NCI-H146 treated with DMSO at 0.1 percent for 48 hours (cell line): ENCODE data around the gene HMG20A.

Source experiments
- DNase-seq: peaks from one replicate; lab custom pipeline; 2025; ENCODE audit not compliant: unreplicated experiment; lab: John Stamatoyannopoulos, UW

The HMG20A gene

DNA sequence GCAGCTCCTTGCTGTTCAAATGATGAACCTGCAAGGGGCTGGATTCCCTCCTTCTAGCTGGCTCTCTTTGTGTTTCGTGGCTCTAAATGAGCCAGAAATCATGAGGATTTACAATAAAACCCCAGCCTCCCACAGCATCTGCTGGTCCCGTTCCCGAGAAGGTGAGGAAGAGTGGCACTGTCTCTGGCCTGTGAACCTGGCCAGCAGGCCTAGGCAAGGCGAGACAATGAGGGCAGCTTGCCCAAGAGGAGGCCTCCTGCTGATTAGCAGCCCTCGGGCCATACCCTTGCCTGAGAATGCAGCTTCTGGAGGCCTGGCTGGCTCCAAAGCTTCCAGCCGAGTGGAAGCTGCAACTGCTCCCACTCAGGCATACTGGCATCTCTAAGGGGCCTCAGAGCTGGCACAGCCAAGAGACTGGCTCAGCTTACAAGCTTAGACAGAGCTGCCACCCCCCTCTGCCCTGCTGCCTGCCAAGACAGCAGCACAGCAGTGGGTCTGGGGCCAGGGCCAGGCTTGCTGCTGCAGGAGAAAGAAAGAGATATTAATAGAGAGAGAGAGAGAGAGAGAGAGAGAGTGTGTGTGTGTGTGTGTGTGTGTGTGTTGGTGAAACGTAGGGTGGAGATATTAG, 76.5 kb downstream of the HMG20A start:
- DNase-seq, result peak; percentile 48

- DNase-seq, result no peak
Measured at GRCh38 chr15:77497942-77498361, 77.3 kb downstream of the HMG20A start.

DNA sequence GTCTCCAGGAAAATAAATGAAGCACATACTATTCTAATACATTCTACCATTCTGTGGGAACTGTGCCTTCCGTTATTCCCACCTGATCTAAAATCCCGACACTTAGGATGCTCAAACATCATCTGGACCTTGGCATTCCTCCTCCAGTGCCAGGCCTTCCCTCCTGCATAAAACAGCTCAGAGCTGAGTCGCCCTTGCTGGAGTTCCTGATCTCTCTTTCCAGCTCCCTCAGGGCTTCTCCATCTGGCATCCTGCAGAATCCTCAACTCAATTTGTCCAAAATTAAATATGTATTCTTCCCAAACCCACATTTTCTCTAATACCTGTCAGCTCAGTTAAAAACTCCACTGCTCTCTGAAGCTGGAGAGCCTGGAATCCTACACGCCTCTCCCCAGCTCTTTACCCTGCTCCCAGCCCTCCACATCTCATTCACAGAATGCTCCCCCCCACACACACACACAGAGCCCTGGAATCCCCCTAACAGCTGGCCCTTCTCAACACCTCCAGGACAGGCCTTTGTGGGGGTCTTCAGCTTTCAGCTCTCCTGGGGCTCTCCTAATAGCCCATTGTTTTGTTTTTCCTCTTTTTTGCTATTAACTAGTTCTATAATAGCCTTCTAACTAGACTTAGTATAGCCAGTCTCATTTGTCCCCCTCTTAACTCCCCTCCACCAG, 78.5 kb downstream of the HMG20A start:
- no peak for DNase-seq

GRCh38 chr15:77500989-77501388, 80.3 kb downstream of the HMG20A start:
- no peak for DNase-seq

DNA sequence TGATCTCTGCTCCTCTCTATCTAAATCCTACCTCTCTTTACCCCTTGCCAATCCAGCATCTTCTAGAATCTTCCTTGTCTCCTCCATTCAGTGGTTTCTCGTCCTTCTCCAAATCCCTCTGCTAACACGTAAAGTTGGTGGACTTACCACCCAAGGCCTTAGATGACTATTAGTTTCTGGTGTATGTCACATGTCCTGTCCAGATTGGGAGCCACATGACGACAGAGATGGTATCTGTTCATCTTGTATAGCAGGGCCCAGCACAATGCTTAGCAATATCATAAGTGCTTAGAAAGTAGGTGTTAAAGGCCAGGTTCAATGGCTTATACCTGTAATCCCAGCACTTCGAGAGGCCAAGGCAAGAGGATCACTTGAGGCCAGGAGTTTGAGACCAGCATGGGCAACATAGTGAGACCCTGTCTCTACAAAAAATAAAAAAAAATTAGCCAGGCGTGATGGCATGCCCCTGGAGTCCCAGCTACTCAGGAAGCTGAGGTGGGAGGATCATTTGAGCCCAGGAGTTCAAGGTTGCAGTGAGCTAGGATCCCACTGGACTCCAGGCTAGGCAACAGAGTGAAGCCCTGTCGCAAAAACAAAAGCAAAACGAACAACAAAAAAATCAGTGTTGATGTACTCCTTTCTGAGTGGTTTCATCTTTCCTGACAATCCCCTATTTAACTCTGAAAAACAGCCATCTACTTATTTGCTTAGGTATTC, 81.8 kb downstream of the HMG20A start:
- DNase-seq, result no peak

DNA sequence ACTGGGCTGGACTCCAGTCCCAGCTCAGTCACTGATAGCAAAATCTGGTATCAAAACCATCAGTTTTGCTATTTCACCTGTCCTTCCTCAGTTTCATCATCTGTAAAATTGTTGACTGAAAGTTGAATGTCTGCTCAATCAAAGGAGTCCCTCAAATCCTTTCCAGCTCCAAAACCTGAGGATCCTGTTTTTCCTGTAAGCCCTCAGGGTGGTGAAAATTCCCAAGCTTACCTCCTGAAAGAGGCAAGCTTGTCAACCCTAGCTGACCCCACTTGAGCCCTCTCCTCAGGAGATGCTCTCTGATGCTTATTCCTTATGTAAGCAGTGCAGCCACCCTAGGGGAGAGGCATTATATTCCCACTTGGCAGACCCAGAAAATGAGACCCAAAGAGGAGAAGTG, 82.6 kb downstream of the HMG20A start:
- DNase-seq, result no peak

- DNase-seq, result no peak
Measured at GRCh38 chr15:77503764-77504163, 83.1 kb downstream of the HMG20A start.

DNA sequence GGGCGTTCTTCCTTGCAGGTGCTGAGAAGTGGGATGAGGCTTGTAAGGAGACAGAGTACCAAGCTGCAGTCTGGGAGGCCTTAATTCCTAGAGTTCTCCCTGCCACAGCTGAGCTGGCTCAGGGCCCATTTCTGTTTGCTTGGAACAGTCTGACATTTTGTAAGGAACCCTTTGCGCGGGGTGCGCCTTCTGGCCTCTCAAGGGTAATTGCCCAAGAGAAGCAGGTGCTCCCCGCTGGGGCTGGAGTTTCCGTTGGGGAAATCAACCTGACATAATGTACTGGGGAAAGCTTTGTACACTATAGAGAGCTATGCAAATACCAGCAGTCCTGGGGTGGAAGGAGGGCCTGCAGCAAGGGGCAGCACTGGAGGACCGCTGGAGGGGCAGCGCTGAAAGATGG, 83.6 kb downstream of the HMG20A start:
- peak; percentile 66 for DNase-seq

DNA sequence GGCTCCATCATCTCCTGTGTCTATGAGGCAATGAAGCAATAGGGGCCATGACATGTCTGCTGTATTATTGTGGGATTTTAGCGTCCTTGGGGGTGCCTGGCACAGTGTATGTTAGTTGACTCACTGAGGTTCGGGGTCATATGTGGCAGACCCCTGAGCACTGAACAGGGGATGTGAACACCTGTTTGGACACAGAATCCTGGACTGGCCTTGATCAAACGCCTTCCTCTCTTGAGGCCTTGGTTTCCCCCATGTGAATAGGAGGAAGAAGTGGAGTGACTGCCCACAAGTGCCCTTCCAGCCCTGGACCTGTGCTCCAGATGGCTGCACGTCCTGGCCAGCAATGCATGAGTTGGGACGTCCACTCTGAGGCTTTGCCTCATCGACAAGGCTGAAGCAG, 84.2 kb downstream of the HMG20A start:
- DNase-seq, result no peak

GRCh38 chr15:77505556-77505955, 84.9 kb downstream of the HMG20A start:
- no peak for DNase-seq

GRCh38 chr15:77506311-77507142, 85.8 kb downstream of the HMG20A start:
- no peak for DNase-seq

GRCh38 chr15:77507143-77507897, 86.6 kb downstream of the HMG20A start:
- DNase-seq, result no peak

DNA sequence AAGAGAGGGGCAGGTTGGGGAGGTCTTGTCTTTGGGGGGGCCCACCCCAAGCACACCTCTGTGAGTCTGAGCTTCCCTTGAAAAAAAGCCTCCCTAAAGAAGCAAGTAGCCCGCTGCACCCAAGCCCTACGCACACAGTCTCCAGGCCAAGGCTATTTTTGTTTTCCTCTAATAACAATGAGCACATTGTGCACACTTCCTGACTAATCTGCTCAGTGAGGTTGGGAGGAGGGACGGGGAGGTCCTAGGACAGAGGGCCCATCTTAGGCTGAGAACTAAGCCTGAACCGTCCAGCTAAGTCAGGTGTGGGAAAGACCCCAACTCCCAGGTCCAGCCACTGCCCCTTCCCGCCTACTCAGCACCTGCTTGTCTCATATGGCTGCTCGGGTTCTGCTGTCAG, 87.2 kb downstream of the HMG20A start:
- DNase-seq, result no peak

DNA sequence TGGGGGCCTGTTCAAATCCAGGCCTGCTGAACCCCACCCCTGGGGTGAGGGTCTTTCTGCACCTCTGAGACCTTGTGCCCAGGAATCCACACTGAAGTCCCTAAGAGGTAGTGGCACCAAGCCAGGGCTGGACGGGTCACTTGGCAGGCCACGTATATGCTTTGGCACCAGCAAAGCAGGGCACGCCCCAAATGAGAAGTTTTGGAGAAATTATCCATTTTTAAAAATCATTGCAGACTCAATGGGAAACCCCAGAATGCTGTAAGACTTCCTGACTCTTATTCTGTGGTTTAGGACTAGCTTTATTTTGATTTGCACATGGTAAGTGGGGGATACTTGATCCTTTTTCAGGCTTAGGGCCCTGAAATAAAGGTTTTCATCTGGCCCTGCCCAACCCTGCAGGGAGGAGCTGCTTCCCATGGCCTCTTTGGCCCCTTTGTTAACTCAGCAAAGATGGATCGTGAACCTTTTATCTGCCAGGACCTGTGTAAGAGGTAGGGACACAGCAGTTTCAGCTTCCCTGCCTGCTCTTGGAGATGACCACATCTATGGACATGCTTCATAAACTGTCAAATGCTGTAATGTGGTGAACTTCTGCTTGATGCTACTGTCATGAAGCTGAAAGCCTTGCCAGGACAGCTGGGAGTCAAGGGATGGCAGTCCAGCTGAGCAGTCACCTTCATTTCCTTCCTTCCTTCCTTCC, 88.0 kb downstream of the HMG20A start:
- no peak for DNase-seq

DNA sequence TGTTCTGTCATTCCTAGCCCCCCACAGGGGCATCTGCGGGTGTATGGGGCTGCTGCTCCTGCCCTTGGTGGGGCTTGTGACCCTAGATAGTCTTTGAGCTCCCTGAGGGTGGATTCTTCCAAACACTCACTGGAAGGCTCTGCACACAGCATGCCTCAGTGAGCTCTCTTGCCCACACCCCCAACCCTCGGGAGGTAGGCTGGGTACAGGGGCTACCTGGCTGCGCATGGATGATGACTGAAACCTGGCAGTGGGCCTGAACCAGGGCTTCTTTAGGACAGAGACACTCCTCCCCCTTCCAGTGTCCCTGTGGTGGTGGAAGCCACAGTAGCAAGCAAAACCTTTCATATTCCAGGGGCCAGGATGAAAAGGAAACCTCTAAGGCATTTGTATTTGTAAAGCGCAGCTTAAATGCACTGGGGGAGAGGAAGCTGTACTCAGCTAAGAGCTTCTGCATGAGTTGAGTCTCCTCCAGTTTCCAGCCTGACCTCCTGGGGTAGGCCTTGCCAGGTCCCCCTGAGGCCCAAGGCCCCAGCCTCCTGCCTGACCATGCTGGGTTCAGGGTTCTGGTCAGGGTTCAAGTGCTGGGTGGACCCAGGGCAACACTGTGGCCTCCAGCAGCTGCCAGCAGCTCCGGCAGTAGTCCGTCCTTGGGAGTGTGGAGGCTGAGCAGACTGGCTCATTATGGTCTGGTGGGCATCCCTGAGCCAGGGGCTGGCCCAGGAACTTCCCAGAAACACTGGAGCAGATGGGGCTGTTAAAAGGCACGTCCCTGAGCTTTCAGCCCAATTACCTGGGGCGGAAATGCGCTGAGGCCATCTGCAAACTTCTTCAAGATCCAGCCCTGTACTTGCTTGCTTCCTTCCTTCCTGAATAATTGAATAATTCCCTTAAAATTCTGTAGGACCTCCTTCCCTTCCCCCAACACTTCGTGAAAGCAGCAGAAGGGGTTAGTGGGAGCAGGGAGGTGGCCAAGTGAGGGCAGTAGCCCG, 89.7 kb downstream of the HMG20A start:
- DNase-seq, result no peak

- DNase-seq, result no peak
Measured at GRCh38 chr15:77511869-77512268, 91.2 kb downstream of the HMG20A start.

DNA sequence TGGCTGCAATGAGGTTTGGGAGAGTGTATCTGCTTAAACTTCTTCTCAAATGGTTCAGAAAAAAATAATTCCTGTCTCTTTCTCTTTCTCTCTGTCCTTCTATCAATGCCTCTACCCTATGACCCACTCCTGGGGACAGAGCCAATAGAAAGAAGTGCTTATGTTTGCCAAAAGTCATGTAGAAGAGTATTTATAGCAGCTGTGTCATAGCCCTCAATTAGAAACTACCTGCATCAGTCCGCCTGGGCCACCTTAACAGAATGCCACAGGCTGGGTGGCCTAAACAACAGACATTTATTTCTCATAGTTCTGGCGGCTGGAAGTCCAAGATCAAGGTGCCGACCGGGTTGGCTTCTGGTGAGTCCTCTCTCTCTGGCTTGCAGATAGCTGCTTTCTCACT, 92.5 kb downstream of the HMG20A start:
- no peak for DNase-seq

GRCh38 chr15:77514641-77515402, 94.1 kb downstream of the HMG20A start:
- no peak for DNase-seq
